SK-N-MC (cell line): ENCODE measurements around the gene EIF3F.

ENCODE experiments used
- EZH2 ChIP-seq: fragments of 200-600 bp; sonication (generic); IDR thresholded peaks from one replicate; pipeline ENCODE4 v1.6.1; 2017; ENCODE audit warnings: antibody characterized with exemption
- FOXP2 ChIP-seq: optimal IDR thresholded peaks from 2 replicates; pipeline ENCODE3; 2011; ENCODE audit warnings: mild to moderate bottlenecking, moderate library complexity; ENCODE audit not compliant: insufficient read depth; ENCODE audit errors: extremely low read length, control extremely low read depth
- POLR2AphosphoS5 ChIP-seq: IDR thresholded peaks from 2 replicates; pipeline ENCODE4 v1.6.1; 2012; ENCODE audit warnings: mild to moderate bottlenecking, low read depth, low read length, borderline replicate concordance

GRCh38 chr11:8025123-8025522 lies 38.0 kb downstream of the EIF3F start:
- TF ChIP-seq POLR2AphosphoS5 (no peak), EZH2 (no peak), FOXP2 (no peak)
